ENCODE measurements around the gene PKD1.

Gene PKD1

GRCh38 chr16:2160915-2161551 lies 25.3 kb upstream of the PKD1 start:
- Histone ChIP-seq H3K27ac (no peak overlapping the region), H3K36me3 (peaks cover 25% of the 10 kb centered on the region), H3K4me3 (ENCODE audit: low read depth, low read length) (no peak overlapping the region), H3K9me3 (ENCODE audit: severe bottlenecking) (peaks cover 8% of the 10 kb centered on the region), H3K27me3 (ENCODE audit: insufficient read depth, low read depth, severe bottlenecking) (no peaks in the 10 kb centered on the region)
- TF ChIP-seq CTCF (IDR thresholded peaks at IDR 0.05; ENCODE audit: low read depth, low read length): no peak
- DNase-seq: no peak

- H3K4me3 ChIP-seq (ENCODE audit: low read depth, low read length): no peak overlapping the region
- no peak overlapping the region for H3K27ac ChIP-seq
- TF ChIP-seq CTCF (IDR thresholded peaks at IDR 0.05; ENCODE audit: low read depth, low read length): no peak
Measured at GRCh38 chr16:2159175-2159838, 23.6 kb upstream of the PKD1 start.

GRCh38 chr16:2158262-2158638 lies 22.6 kb upstream of the PKD1 start:
- H3K9me3 ChIP-seq (ENCODE audit: severe bottlenecking): peaks cover 2% of the 10 kb centered on the region
- no peak overlapping the region for H3K4me3 ChIP-seq (ENCODE audit: low read depth, low read length)
- DNase-seq: no peak
- H3K27ac ChIP-seq: no peak overlapping the region
- TF ChIP-seq CTCF (IDR thresholded peaks at IDR 0.05; ENCODE audit: low read depth, low read length): no peak
- H3K27me3 ChIP-seq (ENCODE audit: insufficient read depth, low read depth, severe bottlenecking): no peaks in the 10 kb centered on the region
- peaks cover 36% of the 10 kb centered on the region for H3K36me3 ChIP-seq

More at GRCh38 chr16:2159175-2159838, 23.6 kb upstream of the PKD1 start:
- peaks cover 8% of the 10 kb centered on the region for H3K9me3 ChIP-seq (ENCODE audit: severe bottlenecking)
- no peak for DNase-seq
- H3K27me3 ChIP-seq (ENCODE audit: insufficient read depth, low read depth, severe bottlenecking): no peaks in the 10 kb centered on the region
- peaks cover 28% of the 10 kb centered on the region for H3K36me3 ChIP-seq

- no peak overlapping the region for H3K4me3 ChIP-seq (ENCODE audit: low read depth, low read length)
- H3K36me3 ChIP-seq: peaks cover 39% of the 10 kb centered on the region
- no peak for TF ChIP-seq CTCF (IDR thresholded peaks at IDR 0.05; ENCODE audit: low read depth, low read length)
- DNase-seq: no peak
- no peaks in the 10 kb centered on the region for H3K27me3 ChIP-seq (ENCODE audit: insufficient read depth, low read depth, severe bottlenecking)
- no peaks in the 10 kb centered on the region for H3K9me3 ChIP-seq (ENCODE audit: severe bottlenecking)
- no peak overlapping the region for H3K27ac ChIP-seq
Measured at GRCh38 chr16:2157480-2158261, 22.0 kb upstream of the PKD1 start.

- H3K27ac ChIP-seq: no peak overlapping the region
- no peaks in the 10 kb centered on the region for H3K9me3 ChIP-seq (ENCODE audit: severe bottlenecking)
- peaks cover 45% of the 10 kb centered on the region for H3K36me3 ChIP-seq
- no peak for DNase-seq
- no peak for TF ChIP-seq CTCF (IDR thresholded peaks at IDR 0.05; ENCODE audit: low read depth, low read length)
- no peaks in the 10 kb centered on the region for H3K27me3 ChIP-seq (ENCODE audit: insufficient read depth, low read depth, severe bottlenecking)
- H3K4me3 ChIP-seq (ENCODE audit: low read depth, low read length): no peak overlapping the region
Measured at GRCh38 chr16:2156849-2157224, 21.1 kb upstream of the PKD1 start.
